H9 (cell line): ENCODE data around the gene HIP1. TPM values are rescaled to one million over a fixed set of nuclear protein-coding genes. Genes with fewer than 3 reads are reported as not detected.
A peak's percentile ranks its signal among the peaks of the same experiment; 100 is the strongest.
"Not testable (repeated sequence)": the region's sequence is repeated elsewhere in the genome, so short reads cannot be mapped to it uniquely, and the experiment has no call there.

Source experiments
- DNase-seq: peaks from one replicate; pipeline ENCODE4 v3.0.0-alpha.2; 2017
- H2AFZ ChIP-seq: one replicate; pipeline ENCODE4 v1.6.1; 2013; ENCODE audit warnings: mild to moderate bottlenecking, low read length, control low read depth, moderate library complexity
- H2AK5ac ChIP-seq: 2 replicates; pipeline ENCODE4 v1.6.1; 2013; ENCODE audit warnings: low read length, control low read depth, mixed read lengths; ENCODE audit not compliant: insufficient read length
- H2BK120ac ChIP-seq: one replicate; pipeline ENCODE4 v1.6.1; 2013; ENCODE audit warnings: low read depth, mild to moderate bottlenecking, low read length, control low read depth, inconsistent platforms; ENCODE audit not compliant: poor library complexity, severe bottlenecking
- H2BK12ac ChIP-seq: 2 replicates; pipeline ENCODE4 v1.6.1; 2013; ENCODE audit warnings: low read length, control low read depth, mixed read lengths, low read depth; ENCODE audit not compliant: insufficient read length
- H2BK15ac ChIP-seq: 2 replicates; pipeline ENCODE4 v1.6.1; 2013; ENCODE audit warnings: low read depth, low read length, control low read depth
- H2BK20ac ChIP-seq: one replicate; pipeline ENCODE4 v1.6.1; 2013; ENCODE audit warnings: low read depth, mild to moderate bottlenecking, low read length, control low read depth, inconsistent platforms; ENCODE audit not compliant: poor library complexity, severe bottlenecking
- H2BK5ac ChIP-seq: 2 replicates; pipeline ENCODE4 v1.6.1; 2013; ENCODE audit warnings: low read length, control low read depth, mixed read lengths; ENCODE audit not compliant: insufficient read length
- H3K14ac ChIP-seq: 2 replicates; pipeline ENCODE4 v1.6.1; 2013; ENCODE audit warnings: low read length, control low read depth; ENCODE audit not compliant: insufficient read depth
- H3K18ac ChIP-seq: 2 replicates; pipeline ENCODE4 v1.6.1; 2013; ENCODE audit warnings: low read depth, mild to moderate bottlenecking, mixed read lengths, low read length, control low read depth; ENCODE audit not compliant: insufficient read length
- H3K23ac ChIP-seq: 2 replicates; pipeline ENCODE4 v1.6.1; 2013; ENCODE audit warnings: low read length, control low read depth, mixed read lengths, low read depth; ENCODE audit not compliant: insufficient read length
- H3K23me2 ChIP-seq: 2 replicates; pipeline ENCODE4 v1.6.1; 2013; ENCODE audit warnings: low read depth, mild to moderate bottlenecking, mixed read lengths, low read length, control low read depth; ENCODE audit not compliant: insufficient read length, poor library complexity, severe bottlenecking
- H3K27ac ChIP-seq: 2 replicates; pipeline ENCODE4 v1.5.1; 2013; ENCODE audit warnings: low read length, control low read depth, mixed read lengths, low read depth; ENCODE audit not compliant: insufficient read length
- H3K27me3 ChIP-seq: 2 replicates; pipeline ENCODE4 v1.6.1; 2013; ENCODE audit warnings: low read length, control low read depth, inconsistent platforms; ENCODE audit not compliant: insufficient read depth
- H3K4ac ChIP-seq: 2 replicates; pipeline ENCODE4 v1.6.1; 2013; ENCODE audit warnings: low read depth, mild to moderate bottlenecking, control low read depth, inconsistent platforms, low read length, moderate library complexity
- H3K4me1 ChIP-seq: 2 replicates; pipeline ENCODE4 v1.6.1; 2013; ENCODE audit warnings: low read length, control low read depth, inconsistent platforms; ENCODE audit not compliant: insufficient read depth
- H3K4me2 ChIP-seq: 2 replicates; pipeline ENCODE4 v1.6.1; 2013; ENCODE audit warnings: low read length, control low read depth, mixed read lengths; ENCODE audit not compliant: insufficient read length, insufficient read depth
- H3K56ac ChIP-seq: 2 replicates; pipeline ENCODE4 v1.6.1; 2013; ENCODE audit warnings: low read depth, mild to moderate bottlenecking, mixed read lengths, low read length, control low read depth; ENCODE audit not compliant: insufficient read length
- H3K79me1 ChIP-seq: 2 replicates; pipeline ENCODE4 v1.6.1; 2013; ENCODE audit warnings: low read depth, mild to moderate bottlenecking, moderate library complexity, low read length, control low read depth, inconsistent platforms; ENCODE audit not compliant: insufficient read depth, poor library complexity, severe bottlenecking
- H3K79me2 ChIP-seq: 2 replicates; pipeline ENCODE4 v1.6.1; 2013; ENCODE audit warnings: low read length, control low read depth, inconsistent platforms; ENCODE audit not compliant: insufficient read depth
- H3K9ac ChIP-seq: 2 replicates; pipeline ENCODE4 v1.6.1; 2013; ENCODE audit warnings: low read length, control low read depth, mixed read lengths; ENCODE audit not compliant: insufficient read length; ENCODE audit errors: extremely low read depth
- H3K9me3 ChIP-seq: one replicate; pipeline ENCODE4 v1.6.1; 2013; ENCODE audit warnings: low read depth, low read length, inconsistent platforms; ENCODE audit not compliant: control insufficient read depth
- H3T11ph ChIP-seq: one replicate; pipeline ENCODE4 v1.6.1; 2013; ENCODE audit warnings: mild to moderate bottlenecking, low read length, control low read depth, inconsistent platforms
- H4K20me1 ChIP-seq: one replicate; pipeline ENCODE4 v1.6.1; 2013; ENCODE audit not compliant: control insufficient read depth, insufficient read length, insufficient read depth
- H4K5ac ChIP-seq: 2 replicates; pipeline ENCODE4 v1.6.1; 2013; ENCODE audit warnings: low read depth, mild to moderate bottlenecking, mixed read lengths, low read length, control low read depth; ENCODE audit not compliant: insufficient read length
- H4K8ac ChIP-seq: replicated peaks from 2 replicates; pipeline ENCODE4 v1.6.1; 2013; ENCODE audit warnings: low read length, control low read depth, mixed read lengths, low read depth; ENCODE audit not compliant: insufficient read length
- H4K91ac ChIP-seq: 2 replicates; pipeline ENCODE4 v1.6.1; 2013; ENCODE audit warnings: low read depth, mild to moderate bottlenecking, moderate library complexity, mixed read lengths, low read length, control low read depth; ENCODE audit not compliant: insufficient read length
- H3K27ac Mint-ChIP-seq, 3 experiments: 2 replicates in 2 of 3; 3 replicates in 1 of 3; pipeline ENCODE4 v1.8.0; 2020 to 2021; ENCODE audit warnings: mixed read lengths in 3 of 3, mild to moderate bottlenecking in 1 of 3, moderate library complexity in 1 of 3
- H3K27me3 Mint-ChIP-seq: 2 replicates; pipeline ENCODE4 v1.8.0; 2021; ENCODE audit warnings: low read depth, mild to moderate bottlenecking, moderate library complexity, mixed read lengths
- H3K36me3 Mint-ChIP-seq, 3 experiments: 2 replicates in 2 of 3; 3 replicates in 1 of 3; pipeline ENCODE4 v1.8.0; 2020 to 2021; ENCODE audit warnings: low read depth in 3 of 3, mixed read lengths in 3 of 3; ENCODE audit not compliant: insufficient read depth in 1 of 3
- H3K4me1 Mint-ChIP-seq, 2 experiments: 2 replicates each; pipeline ENCODE4 v1.8.0; 2020; ENCODE audit warnings: mixed read lengths in 2 of 2
- H3K4me3 Mint-ChIP-seq, 2 experiments: 2 replicates in 1 of 2; 3 replicates in 1 of 2; pipeline ENCODE4 v1.8.0; 2020 to 2021; ENCODE audit warnings: mild to moderate bottlenecking in 2 of 2, mixed read lengths in 2 of 2, moderate library complexity in 1 of 2
- H3K9me3 Mint-ChIP-seq, 2 experiments: 2 replicates in 1 of 2; 3 replicates in 1 of 2; pipeline ENCODE4 v1.8.0; 2020; ENCODE audit warnings: mild to moderate bottlenecking in 2 of 2, mixed read lengths in 2 of 2, moderate library complexity in 1 of 2
- CTCF ChIP-seq: fragments of 200-600 bp; sonication (generic); conservative IDR thresholded peaks from 3 replicates; pipeline ENCODE4 v1.8.0; 2021; ENCODE audit warnings: antibody characterized with exemption, mild to moderate bottlenecking
- WGBS: extraction: QIAGEN DNeasy Blood & Tissue Kit; methylation state at CpG from one replicate; pipeline ENCODE4 v1.1.7; 2013; ENCODE audit warnings: missing lambda C conversion rate, low lambda C conversion rate, mixed read lengths; ENCODE audit not compliant: insufficient read length; ENCODE audit errors: extremely low coverage; 5-methylcytosine and 5-hydroxymethylcytosine counted together
- total RNA-seq: library from RNA; stranded (reverse); gene quantifications from 2 replicates; pipeline ENCODE4 v1.2.1, GENCODE V29; 2021

Gene HIP1
- total RNA-seq, 1 experiment from 2014 or later: 87.5 TPM

GRCh38 chr7:75604408-75604807, 134.3 kb downstream of the HIP1 start:
- no peaks in the 10 kb centered on the region for H4K20me1 ChIP-seq
- H2BK15ac ChIP-seq: no peak overlapping the region
- H3K36me3 Mint-ChIP-seq: peaks cover 3 to 36% (median 34%) of the 10 kb centered on the region in 3 experiments; a peak in 5 of 7 replicates
- H3K56ac ChIP-seq: no peak overlapping the region
- H3K4me3 Mint-ChIP-seq: no peak overlapping the region; a peak in 1 of 5 replicates
- H2BK12ac ChIP-seq: no peak overlapping the region
- H3K18ac ChIP-seq: no peak overlapping the region
- no peak overlapping the region for H3K9ac ChIP-seq
- no peak overlapping the region for H3K14ac ChIP-seq
- no peak overlapping the region for H3K4me2 ChIP-seq
- H3K79me1 ChIP-seq: no peaks in the 10 kb centered on the region
- no peak for TF ChIP-seq CTCF
- no peak overlapping the region for H3K23ac ChIP-seq
- H3K4ac ChIP-seq: no peak overlapping the region
- H2AFZ ChIP-seq: no peak overlapping the region
- no peak for DNase-seq
- H3K23me2 ChIP-seq: peaks cover 2% of the 10 kb centered on the region
- H2AK5ac ChIP-seq: no peak overlapping the region
- H4K5ac ChIP-seq: no peak overlapping the region
- peaks cover 22 to 34% of the 10 kb centered on the region in 2 experiments for H3K4me1 Mint-ChIP-seq
- H4K8ac ChIP-seq: no peak overlapping the region
- H3T11ph ChIP-seq: no peak overlapping the region
- H4K91ac ChIP-seq: no peak overlapping the region
- H3K27ac Mint-ChIP-seq: peak overlapping the region; percentile 54 to 77 (median 76); a peak in 5 of 7 replicates
- H2BK5ac ChIP-seq: no peak overlapping the region
- H3K27me3 ChIP-seq: no peaks in the 10 kb centered on the region
- H3K27me3 Mint-ChIP-seq: no peaks in the 10 kb centered on the region; the same call in 1 of the 2 replicates
- H3K4me1 ChIP-seq: no peaks in the 10 kb centered on the region
- no peaks in the 10 kb centered on the region for H3K79me2 ChIP-seq
- no peak overlapping the region for H2BK20ac ChIP-seq
- H3K27ac ChIP-seq: no peak overlapping the region
- H3K9me3 ChIP-seq: no peaks in the 10 kb centered on the region
- WGBS: no CpG with 5 or more reads among the region's 3 CpGs
- H2BK120ac ChIP-seq: no peak overlapping the region
- no peaks in the 10 kb centered on the region; a peak in 1 of 5 replicates for H3K9me3 Mint-ChIP-seq

- H3K9ac ChIP-seq, H3K4me1 ChIP-seq, H2BK15ac ChIP-seq, H2BK12ac ChIP-seq, H2AFZ ChIP-seq, H3K56ac ChIP-seq, H3K4me2 ChIP-seq, H3K9me3 Mint-ChIP-seq, H3K27ac ChIP-seq, H3K4ac ChIP-seq, H3K79me1 ChIP-seq, H2BK120ac ChIP-seq, H4K91ac ChIP-seq, H2BK5ac ChIP-seq, H2AK5ac ChIP-seq, H3K18ac ChIP-seq, H3K23me2 ChIP-seq, H3K23ac ChIP-seq, H4K20me1 ChIP-seq, H3K9me3 ChIP-seq, H4K5ac ChIP-seq, H3K27me3 ChIP-seq, H3K79me2 ChIP-seq, H4K8ac ChIP-seq, H3K14ac ChIP-seq, H3K27me3 Mint-ChIP-seq, H3K4me3 Mint-ChIP-seq, H3T11ph ChIP-seq, DNase-seq, H2BK20ac ChIP-seq: not testable (repeated sequence)
- Mint-ChIP-seq H3K4me1 (peaks cover 34 to 49% of the 10 kb centered on the region in 2 experiments), H3K27ac (peak overlapping the region in 2 of 3 experiments; percentile 6 to 26; a peak in 1 of 7 replicates), H3K36me3 (peaks cover 3 to 37% (median 28%) of the 10 kb centered on the region in 3 experiments; a peak in 5 of 7 replicates)
- no CpG with 5 or more reads among the region's 9 CpGs for WGBS
These were observed 135.9 kb downstream of the HIP1 start for GRCh38 chr7:75602831-75603230.
